Lower lobe of right lung (tissue), 2 donors: ENCODE results near the gene VPS33B. TPM values are rescaled to one million over a fixed set of nuclear protein-coding genes. Genes with fewer than 3 reads are reported as not detected.
A peak's percentile ranks its signal among the peaks of the same experiment; 100 is the strongest.

Experiments
- ATAC-seq, 2 donors: fragments of 200-7000 bp; cut with Tn5 transposase; one replicate each; pipeline ENCODE4 v1.9.1; 2020 to 2022; ENCODE audit warnings: mild to moderate bottlenecking in 2 of 2, moderate library complexity in 2 of 2
- DNase-seq: peaks from one replicate; pipeline ENCODE4 v3.0.0-alpha.2; 2020
- H3K27ac ChIP-seq: fragments of 200-600 bp; one replicate; pipeline ENCODE4 v1.8.0; 2022
- H3K27me3 ChIP-seq: fragments of 200-600 bp; one replicate; pipeline ENCODE4 v1.8.0; 2022; ENCODE audit warnings: low read depth
- H3K36me3 ChIP-seq: fragments of 200-600 bp; one replicate; pipeline ENCODE4 v1.8.0; 2022; ENCODE audit warnings: mild to moderate bottlenecking
- H3K4me1 ChIP-seq: fragments of 200-600 bp; one replicate; pipeline ENCODE4 v1.8.0; 2022
- H3K4me3 ChIP-seq: fragments of 200-600 bp; one replicate; pipeline ENCODE4 v1.8.0; 2022; ENCODE audit warnings: mild to moderate bottlenecking
- H3K9me3 ChIP-seq: fragments of 200-600 bp; one replicate; pipeline ENCODE4 v1.8.0; 2022
- intact Hi-C: fragments of 100-400 bp; cut with DNase I; formaldehyde crosslinking; loops from one replicate; pipeline ENCODE4 v1.11.0; 2022
- total RNA-seq: library from RNA; stranded (reverse); fragmentation: NEBNext Ultra II Directional; extraction: Animal tissue kit (Norgen Biotek cat#: 25700); gene quantifications from one replicate; pipeline ENCODE4 v1.2.1, GENCODE V29; 2021
- TF ChIP-seq, protein P1 (sequence below): fragments of 200-600 bp; IDR thresholded peaks from one replicate; pipeline ENCODE4 v1.8.0; 2022; ENCODE audit warnings: antibody characterized with exemption, mild to moderate bottlenecking
- donor health status: DM: no; HTN: yes; CAD: no; lungs with severe emphysema.

The VPS33B gene
- total RNA-seq, 1 donor from 2014 or later: 13.3 TPM

DNA sequence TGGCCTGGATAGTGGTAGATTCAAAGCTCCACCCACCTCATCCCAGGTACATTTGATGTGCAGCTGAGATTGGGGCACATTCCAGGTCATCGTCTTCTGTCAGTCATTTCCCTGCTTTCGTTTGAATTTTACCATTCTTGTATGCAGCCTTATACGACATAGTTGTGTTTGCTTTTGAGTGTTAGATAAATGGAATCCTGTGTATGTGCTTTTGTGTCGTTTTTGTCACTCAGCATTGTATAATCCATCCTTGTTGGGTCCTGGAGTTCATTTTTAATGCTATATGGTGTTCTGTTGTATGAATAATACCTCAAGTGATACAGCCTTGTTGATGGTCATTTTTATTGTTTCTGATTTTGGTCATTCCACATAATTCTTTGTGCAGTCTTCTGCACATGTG, 60.4 kb downstream of the VPS33B start:
- Histone ChIP-seq H3K27me3 (no peaks in the 10 kb centered on the region), H3K9me3 (no peaks in the 10 kb centered on the region), H3K27ac (no peak overlapping the region), H3K4me3 (no peak overlapping the region), H3K36me3 (peaks cover 52% of the 10 kb centered on the region), H3K4me1 (peaks cover 10% of the 10 kb centered on the region)
- ATAC-seq (no peak), DNase-seq (no peak)
- intact Hi-C loops: no loop called here
- TF ChIP-seq, protein P1, sequence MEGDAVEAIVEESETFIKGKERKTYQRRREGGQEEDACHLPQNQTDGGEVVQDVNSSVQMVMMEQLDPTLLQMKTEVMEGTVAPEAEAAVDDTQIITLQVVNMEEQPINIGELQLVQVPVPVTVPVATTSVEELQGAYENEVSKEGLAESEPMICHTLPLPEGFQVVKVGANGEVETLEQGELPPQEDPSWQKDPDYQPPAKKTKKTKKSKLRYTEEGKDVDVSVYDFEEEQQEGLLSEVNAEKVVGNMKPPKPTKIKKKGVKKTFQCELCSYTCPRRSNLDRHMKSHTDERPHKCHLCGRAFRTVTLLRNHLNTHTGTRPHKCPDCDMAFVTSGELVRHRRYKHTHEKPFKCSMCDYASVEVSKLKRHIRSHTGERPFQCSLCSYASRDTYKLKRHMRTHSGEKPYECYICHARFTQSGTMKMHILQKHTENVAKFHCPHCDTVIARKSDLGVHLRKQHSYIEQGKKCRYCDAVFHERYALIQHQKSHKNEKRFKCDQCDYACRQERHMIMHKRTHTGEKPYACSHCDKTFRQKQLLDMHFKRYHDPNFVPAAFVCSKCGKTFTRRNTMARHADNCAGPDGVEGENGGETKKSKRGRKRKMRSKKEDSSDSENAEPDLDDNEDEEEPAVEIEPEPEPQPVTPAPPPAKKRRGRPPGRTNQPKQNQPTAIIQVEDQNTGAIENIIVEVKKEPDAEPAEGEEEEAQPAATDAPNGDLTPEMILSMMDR: no peak

DNA sequence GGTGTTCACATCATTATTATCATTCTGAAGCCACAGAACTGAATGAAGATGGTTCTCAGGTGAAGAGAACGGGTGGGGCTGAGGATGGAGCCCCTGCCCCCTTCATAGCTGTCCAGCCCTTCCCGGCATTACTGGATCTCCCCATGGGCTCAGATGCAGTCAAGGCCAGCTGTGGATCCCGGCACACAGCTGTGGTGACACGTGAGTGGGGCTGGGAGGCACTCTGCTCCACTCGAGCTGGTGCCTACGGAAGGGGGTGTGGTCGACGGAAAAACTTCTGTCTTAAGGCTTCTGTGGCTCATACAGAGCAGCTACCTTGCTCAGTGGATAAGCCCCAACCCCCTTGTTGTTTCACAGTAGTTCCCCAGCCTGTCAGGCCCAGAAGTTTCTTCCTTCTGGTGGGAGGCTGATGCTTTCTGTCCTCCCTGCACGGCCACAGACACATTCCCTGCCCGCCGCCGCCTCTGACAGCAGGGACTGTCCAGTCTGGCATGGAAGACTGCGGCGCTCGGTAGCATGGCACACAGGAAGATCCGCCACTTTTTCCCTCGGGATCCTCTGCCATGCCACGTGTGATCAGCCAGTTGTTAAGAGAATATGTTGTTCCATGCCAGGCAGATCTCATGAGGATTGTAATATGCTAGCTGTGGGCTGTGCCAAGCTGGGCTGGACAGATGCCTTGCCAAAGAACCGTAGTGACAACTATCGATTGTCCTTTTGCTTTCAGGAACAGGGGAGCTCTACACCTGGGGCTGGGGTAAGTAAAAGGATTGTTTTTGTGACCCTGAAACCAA, 61.9 kb downstream of the VPS33B start:
- Histone ChIP-seq H3K27ac (no peak overlapping the region), H3K4me3 (no peak overlapping the region), H3K36me3 (peaks cover 40% of the 10 kb centered on the region), H3K27me3 (no peaks in the 10 kb centered on the region), H3K9me3 (no peaks in the 10 kb centered on the region), H3K4me1 (peaks cover 25% of the 10 kb centered on the region)
- ATAC-seq (no peak), DNase-seq (no peak)
- intact Hi-C loops: no loop called here
- TF ChIP-seq, protein P1: no peak

DNA sequence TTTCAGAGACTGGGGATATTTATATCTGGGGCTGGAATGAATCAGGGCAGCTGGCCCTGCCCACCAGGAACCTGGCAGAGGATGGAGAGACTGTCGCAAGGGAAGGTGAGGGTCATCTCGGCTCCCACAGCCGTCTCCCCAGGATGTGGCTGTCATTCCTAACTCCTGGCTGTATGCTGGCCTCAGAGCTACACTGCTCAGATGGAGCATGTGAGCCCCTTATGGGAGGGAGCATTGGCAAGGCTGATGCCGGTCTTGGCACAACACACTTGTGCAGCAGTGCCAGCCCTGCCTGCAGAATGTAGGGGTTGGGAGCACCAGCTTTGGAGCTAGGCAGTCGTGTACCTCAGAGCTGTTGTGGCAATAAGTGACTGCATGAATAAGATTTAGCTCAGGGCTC, 62.5 kb downstream of the VPS33B start:
- no peak for DNase-seq
- H3K27ac ChIP-seq: no peak overlapping the region

DNA sequence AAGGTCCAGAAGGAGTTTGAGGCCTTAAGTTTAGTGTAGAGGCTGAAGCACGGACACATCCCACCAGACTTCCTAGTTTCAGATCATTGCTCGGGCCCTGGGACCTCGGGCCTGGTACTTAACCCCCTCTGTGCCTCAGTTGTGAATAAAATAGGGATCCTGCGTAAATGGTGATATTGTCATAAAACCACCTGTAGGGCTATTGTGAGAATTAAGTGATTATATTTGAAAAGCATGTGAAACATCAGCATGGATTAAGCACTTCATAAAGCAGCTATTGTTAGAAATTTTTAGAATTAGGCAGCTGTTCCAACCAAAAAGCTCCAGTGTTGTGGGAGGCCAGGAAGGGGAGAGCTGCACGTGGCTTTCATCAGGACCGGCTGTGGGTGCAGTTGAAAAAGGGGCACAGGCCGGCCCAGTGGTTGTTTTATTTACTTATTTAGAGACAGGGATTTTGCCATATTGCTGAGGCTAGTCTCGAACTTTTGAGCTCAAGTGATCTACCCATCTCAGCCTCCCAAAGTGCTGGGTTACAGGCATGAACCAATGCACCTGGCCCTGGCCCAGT, 63.3 kb downstream of the VPS33B start:
- H3K27ac ChIP-seq: no peak overlapping the region
- no peak overlapping the region for H3K4me3 ChIP-seq
- peaks cover 31% of the 10 kb centered on the region for H3K4me1 ChIP-seq
- DNase-seq (no peak), ATAC-seq (no peak)
- H3K9me3 ChIP-seq: no peaks in the 10 kb centered on the region
- intact Hi-C loops: no loop called here
- TF ChIP-seq, protein P1: no peak
- H3K27me3 ChIP-seq: no peaks in the 10 kb centered on the region
- H3K36me3 ChIP-seq: peaks cover 37% of the 10 kb centered on the region

More for the DNA sequence above, 62.5 kb downstream of the VPS33B start:
- Histone ChIP-seq H3K4me3 (no peak overlapping the region), H3K4me1 (peaks cover 31% of the 10 kb centered on the region), H3K27me3 (no peaks in the 10 kb centered on the region), H3K9me3 (no peaks in the 10 kb centered on the region), H3K36me3 (peaks cover 40% of the 10 kb centered on the region)
- intact Hi-C loops: no loop called here
- TF ChIP-seq, protein P1: no peak
- ATAC-seq: no peak

DNA sequence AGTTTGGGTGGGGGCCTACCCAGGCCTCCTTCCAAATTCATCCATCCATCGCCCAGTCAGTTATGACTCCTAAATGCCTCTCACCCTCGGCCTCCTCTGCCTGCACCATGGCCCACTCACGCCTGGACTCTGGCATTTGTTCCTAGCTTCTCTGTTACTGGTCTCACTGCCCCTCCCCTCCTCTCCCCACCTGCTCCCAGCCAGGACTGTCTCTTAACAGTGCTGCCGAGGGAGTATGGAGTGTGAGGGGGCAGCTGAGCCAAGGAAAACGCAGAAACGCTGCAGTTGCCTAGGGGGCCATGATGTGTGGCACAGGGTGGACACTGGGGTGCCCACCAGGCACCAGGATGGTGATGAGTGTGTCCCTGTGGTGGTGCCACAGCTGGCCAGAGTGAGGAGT, 64.6 kb downstream of the VPS33B start:
- H3K4me3 ChIP-seq: peak overlapping the region; percentile 67
- peaks cover 37% of the 10 kb centered on the region for H3K36me3 ChIP-seq
- DNase-seq (no peak), ATAC-seq (no peak)
- intact Hi-C loops: no loop called here
- TF ChIP-seq, protein P1: no peak
- no peaks in the 10 kb centered on the region for H3K27me3 ChIP-seq
- H3K9me3 ChIP-seq: no peaks in the 10 kb centered on the region
- H3K4me1 ChIP-seq: peaks cover 31% of the 10 kb centered on the region
- no peak overlapping the region for H3K27ac ChIP-seq
